Measurements from ENCODE around the gene SPPL3. TPM values are rescaled to one million over a fixed set of nuclear protein-coding genes. Genes with fewer than 3 reads are reported as not detected.

Gene SPPL3
- polyA plus RNA-seq, 1 donor from 2014 or later = 18.6 TPM

GRCh38 chr12:120761519-120761934, 142.6 kb downstream of the SPPL3 start:
- H3K27ac Mint-ChIP-seq = peak overlapping the region in 2 of 3 donors; percentile 3 to 9
- H3K9me3 Mint-ChIP-seq = no peaks in the 10 kb centered on the region
- no peaks in the 10 kb centered on the region for H3K4me1 Mint-ChIP-seq
- H3K27me3 Mint-ChIP-seq = no peaks in the 10 kb centered on the region
- no peak overlapping the region for H3K4me3 Mint-ChIP-seq
- no peaks in the 10 kb centered on the region for H3K36me3 Mint-ChIP-seq

GRCh38 chr12:120760349-120761254, 143.6 kb downstream of the SPPL3 start:
- H3K4me1 Mint-ChIP-seq = no peaks in the 10 kb centered on the region
- H3K27ac Mint-ChIP-seq = peak overlapping the region in 2 of 3 donors; percentile 13 to 39
- no peak overlapping the region for H3K4me3 Mint-ChIP-seq
- no peaks in the 10 kb centered on the region for H3K36me3 Mint-ChIP-seq
- H3K9me3 Mint-ChIP-seq = peaks cover 0 to 2% (median under 1%) of the 10 kb centered on the region in 3 donors
- no peaks in the 10 kb centered on the region for H3K27me3 Mint-ChIP-seq

GRCh38 chr12:120759591-120760348, 144.4 kb downstream of the SPPL3 start:
- Mint-ChIP-seq H3K9me3 (peaks cover 3 to 9% (median 8%) of the 10 kb centered on the region in 3 donors), H3K27me3 (no peaks in the 10 kb centered on the region), H3K36me3 (no peaks in the 10 kb centered on the region), H3K4me3 (no peak overlapping the region), H3K4me1 (peaks cover 0 to 2% (median 0%) of the 10 kb centered on the region in 3 donors), H3K27ac (peak overlapping the region in 1 of 3 donors; percentile 13)

GRCh38 chr12:120758798-120759590, 145.2 kb downstream of the SPPL3 start:
- no peak overlapping the region for H3K4me3 Mint-ChIP-seq
- H3K36me3 Mint-ChIP-seq = no peaks in the 10 kb centered on the region
- no peaks in the 10 kb centered on the region for H3K27me3 Mint-ChIP-seq
- peak overlapping the region in 2 of 3 donors; percentile 5 to 43 for H3K27ac Mint-ChIP-seq
- H3K9me3 Mint-ChIP-seq = peaks cover 3 to 9% (median 8%) of the 10 kb centered on the region in 3 donors
- peaks cover 0 to 2% (median 0%) of the 10 kb centered on the region in 3 donors for H3K4me1 Mint-ChIP-seq

- peaks cover 0 to 5% (median 3%) of the 10 kb centered on the region in 3 donors for H3K4me1 Mint-ChIP-seq
- no peaks in the 10 kb centered on the region for H3K36me3 Mint-ChIP-seq
- H3K4me3 Mint-ChIP-seq = peak overlapping the region in 1 of 4 donors; percentile 17
- peaks cover 4 to 9% (median 8%) of the 10 kb centered on the region in 3 donors for H3K9me3 Mint-ChIP-seq
- H3K27me3 Mint-ChIP-seq = no peaks in the 10 kb centered on the region
- H3K27ac Mint-ChIP-seq = no peak overlapping the region
Observed at GRCh38 chr12:120757949-120758348, 146.2 kb downstream of the SPPL3 start.

- Mint-ChIP-seq H3K4me1 (peaks cover 0 to 5% (median 3%) of the 10 kb centered on the region in 3 donors), H3K27ac (no peak overlapping the region), H3K36me3 (no peaks in the 10 kb centered on the region), H3K27me3 (peaks cover 2% of the 10 kb centered on the region), H3K4me3 (no peak overlapping the region), H3K9me3 (peaks cover 4 to 9% (median 8%) of the 10 kb centered on the region in 3 donors)
Observed at GRCh38 chr12:120757226-120757742, 146.9 kb downstream of the SPPL3 start.

- no peak overlapping the region for H3K27ac Mint-ChIP-seq
- H3K27me3 Mint-ChIP-seq = peaks cover 3% of the 10 kb centered on the region
Observed at GRCh38 chr12:120755269-120755668, 148.9 kb downstream of the SPPL3 start.

GRCh38 chr12:120754792-120755191, 149.4 kb downstream of the SPPL3 start:
- H3K9me3 Mint-ChIP-seq = peaks cover 4 to 9% (median 8%) of the 10 kb centered on the region in 3 donors
- H3K36me3 Mint-ChIP-seq = no peaks in the 10 kb centered on the region
- peaks cover 0 to 5% (median 3%) of the 10 kb centered on the region in 3 donors for H3K4me1 Mint-ChIP-seq
- peaks cover 3% of the 10 kb centered on the region for H3K27me3 Mint-ChIP-seq
- H3K4me3 Mint-ChIP-seq = no peak overlapping the region
- no peak overlapping the region for H3K27ac Mint-ChIP-seq

More at GRCh38 chr12:120755269-120755668, 148.9 kb downstream of the SPPL3 start:
- peaks cover 0 to 5% (median 3%) of the 10 kb centered on the region in 3 donors for H3K4me1 Mint-ChIP-seq
- H3K36me3 Mint-ChIP-seq = no peaks in the 10 kb centered on the region
- H3K4me3 Mint-ChIP-seq = no peak overlapping the region
- peaks cover 4 to 9% (median 8%) of the 10 kb centered on the region in 3 donors for H3K9me3 Mint-ChIP-seq

- H3K9me3 Mint-ChIP-seq = peaks cover 4 to 9% (median 8%) of the 10 kb centered on the region in 3 donors
- H3K27me3 Mint-ChIP-seq = peaks cover 3% of the 10 kb centered on the region
- H3K4me1 Mint-ChIP-seq = peaks cover 0 to 5% (median 3%) of the 10 kb centered on the region in 3 donors
- no peak overlapping the region for H3K27ac Mint-ChIP-seq
- no peak overlapping the region for H3K4me3 Mint-ChIP-seq
- H3K36me3 Mint-ChIP-seq = no peaks in the 10 kb centered on the region
Observed at GRCh38 chr12:120751389-120751788, 152.8 kb downstream of the SPPL3 start.

GRCh38 chr12:120750806-120751205, 153.4 kb downstream of the SPPL3 start:
- H3K27ac Mint-ChIP-seq = no peak overlapping the region
- H3K4me1 Mint-ChIP-seq = peaks cover 0 to 5% (median 3%) of the 10 kb centered on the region in 3 donors
- peaks cover 3% of the 10 kb centered on the region for H3K27me3 Mint-ChIP-seq
- H3K9me3 Mint-ChIP-seq = peaks cover 4 to 9% (median 8%) of the 10 kb centered on the region in 3 donors
- H3K4me3 Mint-ChIP-seq = no peak overlapping the region
- no peaks in the 10 kb centered on the region for H3K36me3 Mint-ChIP-seq

- Mint-ChIP-seq H3K4me1 (peaks cover 0 to 3% (median 3%) of the 10 kb centered on the region in 3 donors), H3K27me3 (peaks cover 3% of the 10 kb centered on the region), H3K4me3 (peak overlapping the region in 1 of 4 donors; percentile 65), H3K36me3 (no peaks in the 10 kb centered on the region), H3K9me3 (peaks cover 0 to 1% (median 0%) of the 10 kb centered on the region in 3 donors), H3K27ac (peak overlapping the region in 1 of 3 donors; percentile 35)
Observed at GRCh38 chr12:120749256-120749655, 154.9 kb downstream of the SPPL3 start.

GRCh38 chr12:120748242-120748641, 155.9 kb downstream of the SPPL3 start:
- Mint-ChIP-seq H3K9me3 (no peaks in the 10 kb centered on the region), H3K27me3 (peaks cover 3% of the 10 kb centered on the region), H3K4me1 (no peaks in the 10 kb centered on the region), H3K36me3 (no peaks in the 10 kb centered on the region), H3K4me3 (no peak overlapping the region), H3K27ac (no peak overlapping the region)

- no peaks in the 10 kb centered on the region for H3K36me3 Mint-ChIP-seq
- H3K27me3 Mint-ChIP-seq = no peaks in the 10 kb centered on the region
- no peaks in the 10 kb centered on the region for H3K9me3 Mint-ChIP-seq
- no peak overlapping the region for H3K27ac Mint-ChIP-seq
- no peaks in the 10 kb centered on the region for H3K4me1 Mint-ChIP-seq
- no peak overlapping the region for H3K4me3 Mint-ChIP-seq
Observed at GRCh38 chr12:120744922-120745493, 159.2 kb downstream of the SPPL3 start.
